Gastrocnemius medialis (tissue), 4 donors: ENCODE data around the gene MISP. TPM values are rescaled to one million over a fixed set of nuclear protein-coding genes. Genes with fewer than 3 reads are reported as not detected.

Source experiments
- ATAC-seq, 2 donors: fragments of 150-250 bp; one replicate each; pipeline ENCODE4 v1.9.1; 2016
- DNase-seq, 2 donors: peaks; one replicate each; pipeline ENCODE4 v3.0.0-alpha.2; 2019
- H3K27ac ChIP-seq, 4 donors: fragments of 200-600 bp; sonication (generic); 1 replicate in 1 of 4; 2 replicates in 3 of 4; pipeline ENCODE4 v1.5.1; 2016 to 2018; ENCODE audit warnings: mild to moderate bottlenecking in 2 of 4, moderate library complexity in 1 of 4
- H3K27me3 ChIP-seq, 3 donors: fragments of 200-600 bp; sonication (generic) in 2 of 3; 1 replicate in 1 of 3; 2 replicates in 2 of 3; pipeline versions ENCODE4 v1.5.1 to v1.6.0; 2016 to 2019; ENCODE audit warnings: mild to moderate bottlenecking in 1 of 3, moderate library complexity in 1 of 3
- H3K36me3 ChIP-seq, 2 donors: fragments of 200-600 bp; sonication (generic) in 1 of 2; one replicate each; pipeline ENCODE4 v1.5.1; 2017 to 2018
- H3K4me1 ChIP-seq, 2 donors: fragments of 200-600 bp; sonication (generic) in 1 of 2; one replicate each; pipeline ENCODE4 v1.5.1; 2016 to 2017; ENCODE audit warnings: mild to moderate bottlenecking in 2 of 2
- H3K4me3 ChIP-seq, 4 donors: fragments of 200-600 bp; sonication (generic) in 3 of 4; 1 replicate in 1 of 4; 2 replicates in 3 of 4; pipeline ENCODE4 v1.5.1; 2016 to 2019; ENCODE audit warnings: mild to moderate bottlenecking in 2 of 4
- H3K9me3 ChIP-seq, 3 donors: fragments of 200-600 bp; sonication (generic) in 2 of 3; 1 replicate in 1 of 3; 2 replicates in 2 of 3; pipeline ENCODE4 v1.5.1; 2016 to 2019
- CTCF ChIP-seq, 5 experiments: fragments of 450-650 bp in 3 of 5; fragments of 200-600 bp in 2 of 5; sonication (generic) in 2 of 5; IDR thresholded peaks in 4 of 5; conservative IDR thresholded peaks in 1 of 5; 1 replicate in 4 of 5; 2 replicates in 1 of 5; pipeline ENCODE4 v1.5.1; 2016 to 2019; ENCODE audit warnings: antibody characterized with exemption in 5 of 5, mild to moderate bottlenecking in 3 of 5, moderate library complexity in 3 of 5
- POLR2A ChIP-seq, 2 donors: fragments of 450-650 bp; IDR thresholded peaks; one replicate each; pipeline ENCODE4 v1.6.1; 2017; ENCODE audit warnings: antibody characterized with exemption in 2 of 2, mild to moderate bottlenecking in 2 of 2, moderate library complexity in 2 of 2
- in situ Hi-C, 4 donors: fragments of 200-750 bp; cut with MboI; loops; one replicate each; pipeline versions ENCODE4 v1.15.0 to v1.8.0; 2017; ENCODE audit warnings: low sequenced_read_pairs in 4 of 4
- intact Hi-C: fragments of 100-400 bp; cut with DNase I; formaldehyde crosslinking; loops from one replicate; pipeline ENCODE4 v1.15.1; 2023; ENCODE audit warnings: low total_unique reads
- total RNA-seq, 4 donors: library from RNA; depleted of rRNA; stranded (reverse); fragments of >200 nt; gene quantifications; one replicate each; pipeline versions ENCODE4 v1.1.0 to v1.2.3, GENCODE V29; 2016

MISP gene
- total RNA-seq, 4 donors from 2014 or later = 1.2 TPM; not detected in 3

DNA sequence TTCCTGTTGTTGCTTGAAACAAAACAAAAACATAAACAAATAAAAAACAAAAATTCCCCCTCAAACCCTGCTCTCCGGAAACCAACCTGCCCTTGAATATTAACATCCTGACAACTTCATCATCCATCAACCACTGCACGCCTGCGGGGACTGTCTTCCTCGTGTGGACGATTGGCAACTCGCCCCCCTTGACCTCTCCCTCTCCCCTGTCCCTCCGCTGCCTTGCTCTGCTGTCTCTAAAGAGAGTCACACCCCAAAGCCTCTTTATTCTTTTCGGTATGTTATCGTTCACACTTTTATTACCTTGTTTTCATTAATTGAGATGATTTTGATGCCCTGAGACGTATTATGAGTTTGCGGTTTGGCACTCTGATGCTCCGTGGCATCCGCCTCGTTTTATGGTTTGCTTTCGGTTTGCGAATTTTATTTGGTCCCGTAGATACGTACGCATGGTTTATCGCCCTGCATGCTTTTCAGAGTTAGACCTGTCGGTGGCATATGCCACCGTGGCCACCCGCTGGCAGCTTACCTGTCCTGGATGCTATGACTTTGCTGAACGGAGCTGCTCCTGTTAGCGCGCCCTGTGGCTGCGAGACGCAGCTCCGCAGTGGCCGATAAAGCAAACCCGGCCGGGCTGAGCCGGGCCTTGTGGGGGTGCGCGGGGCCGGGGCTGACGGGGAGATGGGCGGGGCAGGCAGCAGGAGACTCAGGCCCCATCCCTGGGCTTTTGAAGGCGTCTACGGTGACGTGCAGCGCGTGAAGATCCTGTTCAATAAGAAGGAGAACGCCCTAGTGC, 56.9 kb downstream of the MISP start:
- Histone ChIP-seq H3K27me3 (no peaks in the 10 kb centered on the region), H3K36me3 (peaks cover 0 to 83% of the 10 kb centered on the region in 2 donors), H3K4me3 (no peak overlapping the region), H3K9me3 (no peaks in the 10 kb centered on the region), H3K4me1 (peaks cover 7 to 11% of the 10 kb centered on the region in 2 donors), H3K27ac (no peak overlapping the region)
- in situ Hi-C loops (no loop called here), intact Hi-C loops (no loop called here)
- no peak for TF ChIP-seq CTCF (IDR thresholded peaks at IDR 0.05 in 4 of 5, conservative IDR thresholded peaks at IDR 0.05 in 1 of 5)
- no peak for TF ChIP-seq POLR2A (IDR thresholded peaks at IDR 0.05)
- DNase-seq (no peak), ATAC-seq (no peak)

DNA sequence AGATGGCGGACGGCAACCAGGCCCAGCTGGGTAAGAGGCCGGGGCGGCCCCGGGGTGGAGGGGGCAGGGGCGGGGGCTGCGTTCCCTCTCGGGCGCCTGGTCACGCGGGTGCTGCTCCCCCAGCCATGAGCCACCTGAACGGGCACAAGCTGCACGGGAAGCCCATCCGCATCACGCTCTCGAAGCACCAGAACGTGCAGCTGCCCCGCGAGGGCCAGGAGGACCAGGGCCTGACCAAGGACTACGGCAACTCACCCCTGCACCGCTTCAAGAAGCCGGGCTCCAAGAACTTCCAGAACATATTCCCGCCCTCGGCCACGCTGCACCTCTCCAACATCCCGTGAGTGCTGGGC, 57.5 kb downstream of the MISP start:
- TF ChIP-seq POLR2A (IDR thresholded peaks at IDR 0.05) (no peak), CTCF (IDR thresholded peaks at IDR 0.05 in 4 of 5, conservative IDR thresholded peaks at IDR 0.05 in 1 of 5) (no peak)
- no peak for DNase-seq
- in situ Hi-C loops = no loop called here
- Histone ChIP-seq H3K27ac (no peak overlapping the region), H3K36me3 (peaks cover 0 to 83% of the 10 kb centered on the region in 2 donors), H3K4me1 (peaks cover under 1 to 6% of the 10 kb centered on the region in 2 donors), H3K9me3 (no peaks in the 10 kb centered on the region), H3K4me3 (no peak overlapping the region), H3K27me3 (no peaks in the 10 kb centered on the region)
- intact Hi-C loops = no loop called here
- no peak for ATAC-seq

- Histone ChIP-seq H3K27me3 (no peaks in the 10 kb centered on the region), H3K9me3 (no peaks in the 10 kb centered on the region), H3K36me3 (peaks cover 0 to 67% of the 10 kb centered on the region in 2 donors), H3K4me1 (no peaks in the 10 kb centered on the region), H3K27ac (no peak overlapping the region), H3K4me3 (no peak overlapping the region)
- DNase-seq (no peak), ATAC-seq (no peak)
- in situ Hi-C loops (no loop called here), intact Hi-C loops (no loop called here)
- TF ChIP-seq CTCF (IDR thresholded peaks at IDR 0.05 in 4 of 5, conservative IDR thresholded peaks at IDR 0.05 in 1 of 5) (no peak), POLR2A (IDR thresholded peaks at IDR 0.05) (no peak)
Observed at GRCh38 chr19:810077-810855, 59.4 kb downstream of the MISP start.

GRCh38 chr19:810883-811489, 60.1 kb downstream of the MISP start:
- H3K4me1 ChIP-seq = no peaks in the 10 kb centered on the region
- ATAC-seq (no peak), DNase-seq (no peak)
- no peak overlapping the region for H3K27ac ChIP-seq
- in situ Hi-C loops (no loop called here), intact Hi-C loops (no loop called here)
- TF ChIP-seq CTCF (IDR thresholded peaks at IDR 0.05 in 4 of 5, conservative IDR thresholded peaks at IDR 0.05 in 1 of 5) (no peak), POLR2A (IDR thresholded peaks at IDR 0.05) (no peak)
- no peak overlapping the region for H3K4me3 ChIP-seq
- no peaks in the 10 kb centered on the region for H3K27me3 ChIP-seq
- peaks cover 0 to 61% of the 10 kb centered on the region in 2 donors for H3K36me3 ChIP-seq
- H3K9me3 ChIP-seq = no peaks in the 10 kb centered on the region
